IPS-NIHi11 (cell line): ENCODE results near the gene RBP7.
A peak's percentile ranks its signal among the peaks of the same experiment; 100 is the strongest.

Experiments used
- DNase-seq: peaks from one replicate; pipeline ENCODE4 v3.0.0; 2012; ENCODE audit warnings: mixed read lengths, low spot score

The RBP7 gene

DNA sequence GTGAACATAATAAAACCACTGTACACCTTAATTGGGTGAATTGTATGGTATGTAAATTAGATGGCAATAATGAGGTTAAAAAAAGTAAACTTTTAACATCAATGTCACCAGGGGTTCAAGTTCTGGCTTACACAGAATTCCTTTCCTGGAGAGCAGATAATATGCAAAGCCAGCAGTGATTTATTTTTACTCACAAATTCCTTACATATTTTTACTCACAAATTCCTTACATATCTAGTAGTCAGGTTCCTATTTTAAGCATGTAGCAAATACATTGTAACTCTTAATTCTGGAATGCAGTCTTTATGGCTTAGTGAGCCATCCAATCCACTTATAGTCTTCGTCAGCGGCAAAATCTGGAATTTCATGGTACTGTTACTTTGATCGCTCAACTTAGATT, 34.4 kb downstream of the RBP7 start:
- DNase-seq = no peak

DNA sequence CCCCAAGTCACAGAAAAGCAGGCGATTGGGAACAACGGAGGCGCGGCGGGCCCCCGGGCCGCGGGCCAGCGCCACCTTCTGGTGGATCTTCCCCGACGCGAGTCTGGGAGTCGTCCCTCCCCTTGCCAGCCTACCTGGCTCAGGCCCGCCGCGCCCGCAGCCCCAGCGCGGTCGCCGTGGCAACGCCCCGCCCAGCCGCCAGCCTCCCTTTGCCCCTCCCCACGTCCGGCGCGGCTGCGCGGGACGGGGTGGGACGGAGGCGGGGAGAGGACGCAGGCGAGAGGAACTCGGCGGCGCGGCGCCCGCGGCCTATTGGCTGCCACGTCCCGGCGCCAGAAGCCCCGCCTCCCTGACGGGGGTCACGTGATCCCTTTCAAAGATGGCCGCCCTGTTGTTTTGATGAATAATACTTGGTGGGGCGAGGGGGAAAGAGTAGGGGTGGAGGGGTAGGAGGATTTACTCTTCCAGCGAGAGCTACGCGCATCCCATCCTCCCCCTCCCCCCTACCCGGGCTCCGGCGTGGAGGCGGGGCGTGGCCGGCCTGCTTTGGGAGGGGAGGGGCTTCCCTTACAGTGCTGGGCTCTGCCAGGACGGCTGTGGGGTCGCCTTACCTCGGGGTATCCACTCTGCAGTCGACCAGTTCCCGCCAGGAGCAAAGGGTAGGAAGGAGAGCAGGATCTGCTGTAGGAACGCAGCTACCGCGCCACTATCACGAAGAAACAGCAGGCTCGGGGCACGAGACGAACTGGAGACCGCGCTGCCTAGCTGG, 35.7 kb downstream of the RBP7 start, which contains the start of gene UBE4B:
Gene UBE4B (plus strand): TSS at position 369 of the 769 bp plus-strand sequence. CDS start 713 bp downstream, outside the sequence.
- peak; percentile 98 for DNase-seq

DNA sequence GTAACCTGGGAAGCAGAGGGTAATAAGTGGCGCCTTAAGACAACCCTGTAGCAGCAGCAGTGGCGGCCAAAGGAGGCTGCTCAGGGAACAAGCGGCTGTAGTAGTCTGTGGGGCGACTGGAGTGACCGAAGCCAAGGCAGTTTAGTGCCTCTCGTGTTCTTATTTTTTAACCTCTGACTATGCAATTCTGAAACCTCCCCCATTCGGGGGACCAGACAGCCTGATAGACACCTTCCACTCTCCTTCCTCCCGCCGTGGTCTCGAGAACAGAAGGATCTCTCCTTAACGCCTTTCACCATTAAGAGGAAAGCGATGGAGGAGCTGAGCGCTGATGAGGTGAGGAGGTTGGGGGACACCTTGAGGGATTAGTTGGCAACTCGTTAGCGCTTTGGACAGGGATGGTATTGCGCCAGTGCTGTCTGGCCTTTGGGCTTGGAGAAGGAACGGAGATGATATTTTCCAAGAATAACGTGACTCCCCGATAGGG, 36.4 kb downstream of the RBP7 start:
- no peak for DNase-seq

DNA sequence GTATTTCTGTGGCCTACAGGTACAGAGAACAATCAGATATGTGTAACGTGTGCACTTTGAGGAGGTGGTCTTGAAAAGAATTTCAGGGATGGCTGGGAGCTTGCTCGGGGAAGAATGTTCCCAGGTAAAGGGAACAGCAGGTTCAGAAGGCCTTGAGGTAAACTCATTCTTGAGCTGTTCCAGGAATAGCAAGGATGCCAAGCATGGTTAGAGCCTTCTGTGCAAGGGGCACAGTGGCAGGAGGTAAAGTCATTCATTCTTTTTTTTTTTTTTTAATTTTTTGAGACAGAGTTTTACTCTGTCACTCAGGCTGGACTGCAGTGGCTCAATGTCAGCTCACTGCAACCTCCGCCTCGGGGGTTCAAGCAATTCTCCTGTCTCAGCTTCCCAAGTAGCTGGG, 45.7 kb downstream of the RBP7 start:
- no peak for DNase-seq

DNA sequence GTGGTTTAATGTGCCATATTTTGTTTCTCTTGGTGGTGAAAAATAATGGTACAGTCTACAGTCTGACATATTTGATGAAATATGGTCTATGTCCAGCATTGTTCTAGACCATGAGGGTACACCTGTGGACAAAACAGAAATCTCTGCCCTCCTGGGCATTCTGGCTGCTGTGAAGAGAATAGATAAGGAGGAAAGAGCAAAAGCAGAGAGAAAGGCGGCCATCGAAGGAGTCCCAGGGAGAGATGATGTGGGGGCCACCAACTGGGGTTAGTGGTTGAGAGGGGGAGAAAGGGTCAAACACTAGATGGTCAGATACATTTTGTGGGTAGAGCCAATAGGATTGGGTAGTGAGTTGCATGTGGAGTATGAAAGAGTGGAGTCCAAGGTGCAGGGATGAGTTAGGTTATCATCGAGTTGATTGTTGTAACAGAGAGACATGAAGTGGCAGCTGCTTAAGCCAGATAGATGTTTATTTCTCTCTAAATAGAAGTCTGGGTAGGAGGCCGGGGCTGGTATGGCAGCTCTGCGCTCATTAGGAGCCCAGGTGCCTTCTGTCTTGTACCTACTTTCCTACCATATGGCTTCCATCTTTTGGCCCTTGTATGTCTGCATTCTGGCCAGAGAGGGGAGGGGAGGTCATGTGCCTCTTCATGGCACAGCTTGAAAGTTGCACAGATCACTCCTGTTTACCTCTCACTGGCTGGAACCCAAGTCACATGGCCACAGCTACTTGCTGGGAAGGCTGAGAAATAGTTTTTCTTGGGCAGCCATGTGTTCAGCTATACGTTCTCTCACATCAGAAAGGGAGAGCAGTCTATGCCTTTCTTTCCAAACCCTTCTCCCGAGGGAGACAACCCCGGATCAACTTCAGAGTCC, 48.7 kb downstream of the RBP7 start:
- DNase-seq = peak; percentile 34

DNA sequence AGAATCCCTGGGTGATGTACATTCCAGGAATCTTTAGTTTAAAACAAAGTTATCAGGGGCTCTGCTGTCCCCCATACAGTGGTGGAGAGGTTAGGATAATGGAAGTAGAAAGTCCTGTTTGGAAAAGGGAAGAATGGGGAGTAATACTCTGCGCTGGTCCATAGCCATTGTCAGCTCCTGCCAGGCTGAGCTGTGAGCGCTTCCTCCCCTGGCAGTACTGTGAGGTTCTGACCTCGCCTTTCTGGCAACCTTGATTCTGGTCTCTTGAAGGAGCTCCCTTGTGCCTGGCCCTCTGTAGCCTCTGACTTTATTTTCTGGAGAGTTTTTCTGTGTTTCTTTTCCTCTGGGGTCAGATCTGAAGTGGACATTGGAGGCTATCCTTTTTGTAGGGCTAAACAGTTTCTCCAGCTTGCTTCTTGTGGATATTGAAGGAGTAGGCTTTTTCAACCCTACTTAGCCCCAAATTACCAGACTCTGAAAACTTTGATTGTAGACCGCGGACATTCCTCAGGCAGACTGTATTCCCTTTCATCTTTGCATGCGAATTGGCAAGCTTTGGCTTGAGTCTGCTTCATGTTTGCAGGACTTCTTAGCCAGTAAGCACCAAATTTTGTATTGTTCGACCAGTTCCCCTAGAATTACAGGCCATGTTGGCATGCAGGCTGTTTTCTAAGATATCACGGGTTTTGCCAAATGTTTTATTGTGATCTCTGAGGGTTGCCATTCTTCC, 49.5 kb downstream of the RBP7 start:
- no peak for DNase-seq

DNA sequence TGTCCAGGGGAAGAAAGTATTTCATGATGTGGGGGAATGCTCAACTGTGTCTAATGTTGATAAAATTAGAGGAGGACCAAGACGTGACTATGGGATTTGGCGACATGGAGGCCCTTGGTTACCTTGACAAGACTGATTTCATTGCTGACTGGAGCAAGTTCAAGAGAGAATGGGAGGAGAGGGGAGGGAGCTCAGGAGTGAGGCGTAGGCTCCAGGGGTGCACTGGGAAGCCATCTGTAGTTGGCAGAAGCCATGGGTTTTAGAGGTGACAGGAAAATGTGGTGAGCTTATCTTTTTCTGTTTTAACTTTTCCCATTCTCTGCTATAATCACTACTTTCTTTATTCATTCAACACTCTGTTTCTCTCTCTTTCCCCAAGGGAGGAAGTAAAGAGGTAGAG, 51.6 kb downstream of the RBP7 start:
- DNase-seq = no peak

DNA sequence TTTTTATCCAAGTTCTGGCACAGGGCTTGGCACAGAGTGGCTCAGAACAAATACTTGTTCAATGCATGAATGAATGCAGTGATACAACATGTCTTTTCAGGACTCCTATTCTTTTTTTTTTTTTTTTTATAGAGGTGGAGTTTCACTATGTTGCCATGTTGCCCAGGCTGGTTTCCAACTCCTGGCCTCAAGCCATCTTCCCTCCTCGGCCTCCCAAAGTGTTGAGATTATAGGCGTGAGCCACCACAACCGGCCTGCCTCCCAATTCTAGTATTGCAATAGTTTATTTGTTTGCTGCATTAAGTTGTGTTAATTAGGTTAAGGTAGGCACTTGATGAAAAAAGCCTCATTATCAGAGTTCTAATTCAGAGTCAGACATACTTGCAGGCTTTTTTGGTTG, 53.6 kb downstream of the RBP7 start:
- DNase-seq = no peak

DNA sequence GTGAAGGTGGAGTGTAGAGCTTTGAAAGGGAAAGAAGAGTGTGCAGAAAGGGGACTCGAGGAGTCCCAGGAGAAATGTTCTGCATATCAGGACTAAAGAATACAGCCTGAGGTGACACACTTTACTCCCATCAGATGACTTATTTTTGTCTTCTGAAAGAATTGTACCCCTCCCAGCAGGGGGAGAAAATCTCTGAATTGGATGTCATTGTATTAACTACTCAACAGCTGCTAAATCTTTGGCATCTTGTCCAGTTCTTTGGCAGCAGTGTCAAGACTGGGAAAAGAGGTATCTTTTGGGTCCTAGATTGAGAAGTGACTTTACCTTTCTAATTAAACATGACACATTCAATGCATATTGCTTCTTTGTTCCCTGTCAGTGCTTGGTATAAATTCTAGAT, 54.6 kb downstream of the RBP7 start:
- DNase-seq = no peak

DNA sequence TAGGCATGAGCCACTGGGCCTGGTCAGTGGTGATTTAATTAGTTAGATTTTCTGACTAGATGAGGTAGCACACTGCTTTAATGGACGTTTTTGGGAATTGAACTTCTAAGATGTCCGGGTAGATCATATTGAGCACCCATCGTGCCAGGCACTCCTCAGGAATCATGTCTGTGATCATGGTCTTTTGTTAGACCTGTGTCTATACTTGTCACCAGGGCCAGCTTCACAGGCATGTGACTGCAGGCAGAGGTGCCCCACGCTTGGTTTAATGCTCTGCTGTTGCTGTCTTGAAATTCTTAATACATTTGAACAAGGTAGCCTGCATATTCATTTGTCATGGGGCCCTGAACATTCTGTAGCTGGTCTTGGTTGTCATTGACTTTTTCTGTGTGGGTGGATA, 55.3 kb downstream of the RBP7 start:
- no peak for DNase-seq

DNA sequence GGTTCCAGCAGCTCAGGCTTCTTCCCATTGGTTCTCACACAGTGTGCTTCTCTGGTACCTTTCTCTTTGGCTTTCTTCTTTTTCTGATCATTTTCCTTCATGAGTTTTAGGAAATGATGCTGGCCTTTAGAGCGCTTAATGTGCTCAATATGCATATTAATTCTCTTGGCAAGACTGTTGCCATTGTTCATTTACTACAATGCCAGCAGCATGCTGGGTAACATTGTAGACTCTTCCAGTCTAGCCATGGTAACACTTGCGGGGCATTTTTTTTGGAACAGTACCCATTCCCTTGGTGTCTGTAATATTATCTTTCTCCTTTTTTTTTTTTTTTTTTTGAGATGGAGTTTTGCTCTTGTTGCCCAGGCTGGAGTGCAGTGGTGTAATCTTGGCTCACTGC, 57.4 kb downstream of the RBP7 start:
- DNase-seq = no peak

DNA sequence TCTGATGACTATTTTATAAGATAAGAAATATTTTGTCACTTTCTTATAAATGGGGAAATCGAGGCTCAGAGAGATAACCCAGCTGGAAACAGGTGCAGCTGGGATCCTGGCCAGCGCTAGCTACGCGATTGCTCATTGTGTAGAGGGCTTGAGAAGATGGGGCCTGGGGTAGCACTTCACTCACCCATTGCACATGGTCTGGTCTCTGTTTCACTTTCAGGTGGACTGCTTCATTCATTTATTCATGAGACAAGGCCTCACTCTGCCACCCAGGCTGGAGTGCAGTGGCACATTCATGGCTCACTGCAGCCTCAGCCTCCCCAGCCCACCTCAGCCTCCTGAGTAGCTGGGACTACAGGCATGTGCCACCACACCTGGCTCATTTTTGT, 59.6 kb downstream of the RBP7 start:
- no peak for DNase-seq

DNA sequence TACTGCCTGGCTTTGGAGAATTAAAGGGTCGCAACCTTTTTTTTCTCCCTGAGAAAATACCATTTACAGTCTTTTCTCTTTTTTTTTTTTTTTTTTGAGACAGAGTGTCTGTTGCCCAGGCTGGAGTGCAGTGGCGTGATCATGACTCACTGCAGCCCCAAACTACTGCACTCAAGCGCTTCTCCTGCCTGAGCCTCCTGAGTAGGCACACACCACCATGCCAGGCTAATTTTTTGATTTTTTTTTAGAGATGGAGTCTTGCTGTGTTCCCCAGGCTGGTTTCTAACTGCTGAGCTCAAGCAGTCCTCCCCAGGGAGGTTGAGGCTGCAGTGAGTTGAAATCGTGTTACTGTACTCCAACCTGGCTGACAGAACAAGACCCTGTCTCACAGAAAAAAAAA, 60.3 kb downstream of the RBP7 start:
- DNase-seq = no peak

DNA sequence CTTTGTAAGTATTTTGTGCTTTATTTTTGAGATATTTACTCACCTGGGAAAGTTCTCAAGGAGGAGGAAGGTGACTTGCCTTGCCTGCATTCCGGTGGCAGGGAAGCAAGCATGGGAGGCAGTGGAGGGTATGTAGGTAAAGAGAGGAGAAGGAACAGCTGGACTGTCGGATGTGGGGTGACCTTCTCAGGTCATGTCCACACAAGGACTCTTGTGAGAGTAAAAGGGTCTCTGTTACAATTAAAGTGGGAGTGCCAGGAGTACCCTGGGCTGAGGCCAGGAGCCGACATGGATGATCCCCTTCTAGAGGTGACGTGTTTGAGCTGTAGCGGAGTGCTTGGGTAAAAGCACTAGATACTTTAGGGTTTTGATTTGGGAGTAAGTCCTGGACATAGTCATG, 60.8 kb downstream of the RBP7 start:
- no peak for DNase-seq

DNA sequence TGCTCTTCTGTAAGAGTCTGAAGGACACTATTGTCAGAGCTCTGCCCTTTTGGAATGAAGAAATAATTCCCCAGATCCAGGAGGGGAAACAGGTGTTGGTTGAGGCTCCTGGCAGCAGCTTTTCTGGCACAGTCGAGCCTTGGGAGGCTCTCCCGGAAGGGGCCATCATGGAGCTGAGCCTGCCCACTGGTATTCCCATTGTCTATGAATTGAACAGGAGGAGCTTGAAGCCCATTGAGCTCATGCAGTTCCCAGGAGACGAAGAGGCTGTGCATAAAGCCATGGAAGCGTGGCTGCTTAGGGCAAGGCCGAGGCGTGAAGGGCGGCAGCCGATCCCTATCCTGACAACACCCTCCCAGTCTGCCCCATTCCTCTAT, 62.3 kb downstream of the RBP7 start:
- no peak for DNase-seq

DNA sequence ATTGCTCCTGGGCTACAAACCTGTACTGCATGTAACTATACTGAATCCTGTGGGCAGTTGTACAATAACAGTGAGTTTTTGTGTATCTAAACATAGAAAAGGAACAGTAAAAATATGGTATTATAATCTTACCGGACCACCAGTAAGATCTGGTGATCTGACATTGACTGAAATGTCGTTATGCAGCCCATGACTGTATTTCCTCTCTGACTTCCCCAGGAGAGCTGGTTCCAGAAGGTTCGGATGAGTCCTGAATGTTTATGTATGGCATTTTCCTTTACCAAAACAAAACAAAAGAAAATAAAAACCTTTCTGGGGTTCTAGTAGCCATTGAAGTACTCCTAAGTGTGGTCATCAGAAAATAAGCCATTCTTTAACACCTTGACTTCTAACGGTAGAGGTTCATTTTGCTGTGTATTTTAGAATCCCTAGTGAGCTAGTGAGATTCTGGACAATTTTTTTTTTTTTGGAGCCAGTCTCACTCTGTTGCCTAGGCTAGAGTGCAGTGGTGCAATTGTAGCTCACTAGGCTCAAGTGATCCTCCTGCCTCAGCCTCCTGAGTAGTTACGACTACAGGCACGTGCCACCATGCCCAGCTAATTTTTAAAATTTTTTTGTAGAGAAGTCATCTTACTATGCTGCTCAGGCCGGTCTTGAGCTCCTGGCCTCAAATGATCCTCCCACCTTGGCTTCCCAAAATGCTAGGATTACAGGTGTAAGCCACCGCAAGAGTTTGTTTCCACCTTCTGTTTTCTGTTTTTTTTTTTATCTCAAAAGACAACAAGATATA, 63.5 kb downstream of the RBP7 start:
- DNase-seq = no peak

DNA sequence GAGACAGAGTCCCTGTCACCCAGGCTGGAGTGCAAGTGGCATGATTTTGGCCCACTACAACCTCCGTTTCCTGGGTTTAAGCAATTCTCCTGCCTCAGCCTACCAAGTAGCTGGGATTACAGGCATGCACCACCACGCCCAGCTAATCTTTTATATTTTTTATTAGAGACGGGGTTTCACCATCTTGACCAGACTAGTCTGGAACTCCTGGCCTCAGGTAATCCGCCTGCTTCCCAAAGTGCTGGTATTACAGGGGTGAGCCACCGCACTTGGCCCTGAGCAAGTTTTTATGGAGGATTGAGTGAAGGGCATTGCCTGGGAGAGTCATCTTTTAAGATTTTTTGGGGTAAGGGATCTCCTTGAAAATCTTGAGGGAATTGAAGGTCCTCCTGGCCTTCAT, 64.2 kb downstream of the RBP7 start:
- no peak for DNase-seq

DNA sequence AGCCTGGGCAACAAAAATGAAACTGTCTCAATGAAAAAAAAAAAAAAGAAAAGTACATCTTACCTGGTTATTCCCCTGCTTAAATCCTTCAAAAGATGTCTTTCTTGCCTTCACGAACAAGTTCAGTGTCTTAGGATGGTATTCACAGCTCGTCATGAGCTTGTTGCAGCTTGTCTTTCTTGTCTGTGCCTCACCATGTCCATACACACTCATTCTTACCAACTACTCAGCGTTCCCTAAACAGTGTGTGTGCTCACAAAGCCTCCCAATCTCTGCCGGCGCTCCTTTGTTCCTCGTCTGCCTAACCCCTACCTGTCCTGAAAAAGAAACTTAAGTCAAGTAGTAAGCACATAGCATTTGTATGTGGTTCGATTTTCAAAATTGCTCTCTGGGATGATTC, 66.8 kb downstream of the RBP7 start:
- DNase-seq = no peak

DNA sequence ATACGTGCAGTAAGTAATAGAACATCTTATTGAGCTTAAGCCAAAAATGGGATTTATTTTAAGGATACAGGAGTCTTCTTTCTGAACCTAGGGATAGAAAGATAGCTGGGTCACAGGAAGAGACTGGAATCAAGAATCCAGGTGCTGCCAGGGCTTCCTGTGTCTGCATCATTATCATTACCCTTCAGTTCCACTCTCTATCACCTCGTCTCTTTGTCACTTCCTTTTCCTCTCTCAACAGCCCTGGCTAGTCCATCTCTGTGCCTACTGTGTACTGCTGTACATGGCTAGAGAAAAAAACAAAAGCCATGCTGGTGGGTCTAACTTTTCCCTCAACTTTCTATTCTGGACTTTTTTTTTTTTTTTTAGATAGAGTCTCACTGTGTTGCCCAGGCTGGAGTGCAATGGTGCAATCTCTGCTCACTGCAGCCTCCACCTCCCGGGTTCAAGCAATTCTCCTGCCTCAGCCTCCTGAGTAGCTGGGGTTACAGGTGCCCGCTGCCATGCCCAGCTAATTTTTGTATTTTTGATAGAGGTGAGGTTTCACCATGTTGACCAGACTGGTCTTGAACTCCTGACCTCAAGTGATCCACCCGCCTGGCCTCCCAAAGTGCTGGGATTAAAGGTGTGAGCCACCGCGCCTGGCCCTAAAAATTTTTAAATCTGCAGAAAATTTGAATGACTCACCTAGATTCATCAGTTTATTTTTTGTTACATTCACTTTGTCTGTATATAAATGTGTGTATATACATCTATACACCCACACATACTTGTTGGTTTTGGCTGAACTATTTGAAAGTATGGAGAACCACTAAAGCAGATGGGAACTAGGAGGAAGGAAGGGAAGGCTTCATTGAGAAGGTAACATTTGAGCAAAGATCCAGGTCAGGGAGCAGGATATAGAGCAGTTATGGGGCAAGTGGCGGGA, 67.7 kb downstream of the RBP7 start:
- DNase-seq = no peak

DNA sequence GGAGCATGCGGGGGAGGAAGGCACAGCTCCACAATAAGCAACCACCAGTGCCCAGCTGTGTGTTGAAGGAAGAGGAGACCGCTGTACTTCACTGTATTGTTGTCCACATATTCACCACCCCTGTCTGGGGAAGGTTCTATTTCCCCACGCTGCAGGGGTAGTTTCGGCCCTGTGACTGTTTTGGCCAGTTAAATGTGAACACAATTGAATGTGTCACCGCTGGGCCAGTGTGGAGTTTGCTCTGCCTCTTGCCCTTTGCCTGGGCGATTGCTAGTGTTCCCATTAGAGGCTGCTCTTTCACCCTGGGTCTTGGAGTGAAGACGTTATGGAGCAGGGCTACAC, 68.3 kb downstream of the RBP7 start:
- DNase-seq = peak; percentile 28
